ENCODE results near the gene DACT3.

The DACT3 gene

DNA sequence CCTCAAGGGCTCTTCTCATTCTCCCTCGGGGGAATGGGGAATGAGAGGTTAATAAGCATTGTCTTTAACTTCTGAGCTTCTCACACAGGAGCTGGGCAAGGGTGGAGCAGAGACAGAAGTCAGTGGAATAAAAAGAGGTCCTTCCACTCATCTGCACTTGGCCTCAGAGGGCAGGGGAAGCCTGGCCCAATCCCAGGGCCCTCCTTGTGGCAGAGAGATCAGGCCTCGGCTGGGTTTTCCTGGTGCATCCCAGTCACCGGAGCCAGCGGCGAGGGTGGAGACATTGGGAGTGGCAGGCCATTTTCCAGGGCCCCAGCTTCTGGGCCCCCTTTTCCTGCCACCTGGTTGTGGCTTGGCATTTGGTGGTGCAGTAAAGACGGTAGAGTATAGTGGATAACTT, 49.2 kb downstream of the DACT3 start:
- no peak overlapping the region for H3K4me3 ChIP-seq (replicated peaks in 1 of 2; ENCODE audit: low read depth in 2 of 2, low read length in 2 of 2)
- TF ChIP-seq, protein P1, sequence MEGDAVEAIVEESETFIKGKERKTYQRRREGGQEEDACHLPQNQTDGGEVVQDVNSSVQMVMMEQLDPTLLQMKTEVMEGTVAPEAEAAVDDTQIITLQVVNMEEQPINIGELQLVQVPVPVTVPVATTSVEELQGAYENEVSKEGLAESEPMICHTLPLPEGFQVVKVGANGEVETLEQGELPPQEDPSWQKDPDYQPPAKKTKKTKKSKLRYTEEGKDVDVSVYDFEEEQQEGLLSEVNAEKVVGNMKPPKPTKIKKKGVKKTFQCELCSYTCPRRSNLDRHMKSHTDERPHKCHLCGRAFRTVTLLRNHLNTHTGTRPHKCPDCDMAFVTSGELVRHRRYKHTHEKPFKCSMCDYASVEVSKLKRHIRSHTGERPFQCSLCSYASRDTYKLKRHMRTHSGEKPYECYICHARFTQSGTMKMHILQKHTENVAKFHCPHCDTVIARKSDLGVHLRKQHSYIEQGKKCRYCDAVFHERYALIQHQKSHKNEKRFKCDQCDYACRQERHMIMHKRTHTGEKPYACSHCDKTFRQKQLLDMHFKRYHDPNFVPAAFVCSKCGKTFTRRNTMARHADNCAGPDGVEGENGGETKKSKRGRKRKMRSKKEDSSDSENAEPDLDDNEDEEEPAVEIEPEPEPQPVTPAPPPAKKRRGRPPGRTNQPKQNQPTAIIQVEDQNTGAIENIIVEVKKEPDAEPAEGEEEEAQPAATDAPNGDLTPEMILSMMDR (IDR thresholded peaks at IDR 0.05; ENCODE audit: low read depth, low read length), result no peak
- no peak for DNase-seq (ENCODE audit: low read depth in 2 of 2)

- TF ChIP-seq, protein P1 (IDR thresholded peaks at IDR 0.05; ENCODE audit: low read depth, low read length), result no peak
- DNase-seq (ENCODE audit: low read depth in 2 of 2), result no peak
- no peak overlapping the region for H3K4me3 ChIP-seq (replicated peaks in 1 of 2; ENCODE audit: low read depth in 2 of 2, low read length in 2 of 2)
These were observed 49.9 kb downstream of the DACT3 start for GRCh38 chr19:46610851-46611770.

DNA sequence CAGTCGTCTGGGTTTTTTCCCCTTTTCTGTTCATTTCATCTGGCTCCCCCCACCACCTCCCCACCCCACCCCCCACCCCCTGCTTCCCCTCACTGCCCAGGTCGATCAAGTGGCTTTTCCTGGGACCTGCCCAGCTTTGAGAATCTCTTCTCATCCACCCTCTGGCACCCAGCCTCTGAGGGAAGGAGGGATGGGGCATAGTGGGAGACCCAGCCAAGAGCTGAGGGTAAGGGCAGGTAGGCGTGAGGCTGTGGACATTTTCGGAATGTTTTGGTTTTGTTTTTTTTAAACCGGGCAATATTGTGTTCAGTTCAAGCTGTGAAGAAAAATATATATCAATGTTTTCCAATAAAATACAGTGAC, 50.6 kb downstream of the DACT3 start:
- TF ChIP-seq, protein P1 (IDR thresholded peaks at IDR 0.05; ENCODE audit: low read depth, low read length), result no peak
- DNase-seq (ENCODE audit: low read depth in 2 of 2), result no peak
- no peak overlapping the region for H3K4me3 ChIP-seq (replicated peaks in 1 of 2; ENCODE audit: low read depth in 2 of 2, low read length in 2 of 2)

DNA sequence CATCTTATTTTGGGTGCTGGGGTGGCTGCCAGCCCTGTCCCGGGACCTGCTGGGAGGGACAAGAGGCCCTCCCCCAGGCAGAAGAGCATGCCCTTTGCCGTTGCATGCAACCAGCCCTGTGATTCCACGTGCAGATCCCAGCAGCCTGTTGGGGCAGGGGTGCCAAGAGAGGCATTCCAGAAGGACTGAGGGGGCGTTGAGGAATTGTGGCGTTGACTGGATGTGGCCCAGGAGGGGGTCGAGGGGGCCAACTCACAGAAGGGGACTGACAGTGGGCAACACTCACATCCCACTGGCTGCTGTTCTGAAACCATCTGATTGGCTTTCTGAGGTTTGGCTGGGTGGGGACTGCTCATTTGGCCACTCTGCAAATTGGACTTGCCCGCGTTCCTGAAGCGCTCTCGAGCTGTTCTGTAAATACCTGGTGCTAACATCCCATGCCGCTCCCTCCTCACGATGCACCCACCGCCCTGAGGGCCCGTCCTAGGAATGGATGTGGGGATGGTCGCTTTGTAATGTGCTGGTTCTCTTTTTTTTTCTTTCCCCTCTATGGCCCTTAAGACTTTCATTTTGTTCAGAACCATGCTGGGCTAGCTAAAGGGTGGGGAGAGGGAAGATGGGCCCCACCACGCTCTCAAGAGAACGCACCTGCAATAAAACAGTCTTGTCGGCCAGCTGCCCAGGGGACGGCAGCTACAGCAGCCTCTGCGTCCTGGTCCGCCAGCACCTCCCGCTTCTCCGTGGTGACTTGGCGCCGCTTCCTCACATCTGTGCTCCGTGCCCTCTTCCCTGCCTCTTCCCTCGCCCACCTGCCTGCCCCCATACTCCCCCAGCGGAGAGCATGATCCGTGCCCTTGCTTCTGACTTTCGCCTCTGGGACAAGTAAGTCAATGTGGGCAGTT, 51.2 kb downstream of the DACT3 start:
- DNase-seq (ENCODE audit: low read depth in 2 of 2), result no peak
- TF ChIP-seq, protein P1 (IDR thresholded peaks at IDR 0.05; ENCODE audit: low read depth, low read length), result no peak
- no peak overlapping the region for H3K4me3 ChIP-seq (replicated peaks in 1 of 2; ENCODE audit: low read depth in 2 of 2, low read length in 2 of 2)

DNA sequence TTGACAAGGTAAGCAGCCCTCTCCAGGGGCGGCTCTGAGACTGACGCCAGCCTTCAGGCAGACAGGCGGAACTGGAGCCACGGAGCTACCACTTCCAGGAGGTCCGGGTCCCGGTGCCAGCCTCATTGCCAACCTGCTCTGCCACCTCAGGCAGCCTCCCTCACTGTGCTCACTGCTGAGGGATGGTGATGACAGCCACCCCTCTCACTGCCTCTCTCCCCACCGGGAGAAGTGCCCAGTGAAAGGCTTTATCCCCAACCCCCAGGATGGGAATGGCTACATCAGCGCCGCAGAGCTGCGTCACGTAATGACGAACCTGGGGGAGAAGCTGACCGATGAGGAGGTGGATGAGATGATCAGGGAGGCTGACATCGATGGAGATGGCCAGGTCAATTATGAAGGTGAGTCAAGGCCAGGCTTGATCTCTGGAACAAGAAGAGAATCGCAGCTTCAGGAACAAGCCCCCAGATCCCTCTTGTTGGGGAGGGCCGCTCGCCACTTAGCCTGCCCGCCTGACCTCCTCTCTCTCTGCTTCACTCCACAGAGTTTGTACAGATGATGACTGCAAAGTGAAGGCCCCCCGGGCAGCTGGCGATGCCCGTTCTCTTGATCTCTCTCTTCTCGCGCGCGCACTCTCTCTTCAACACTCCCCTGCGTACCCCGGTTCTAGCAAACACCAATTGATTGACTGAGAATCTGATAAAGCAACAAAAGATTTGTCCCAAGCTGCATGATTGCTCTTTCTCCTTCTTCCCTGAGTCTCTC, 52.2 kb downstream of the DACT3 start:
- H3K4me3 ChIP-seq (replicated peaks in 1 of 2; ENCODE audit: low read depth in 2 of 2, low read length in 2 of 2), result no peak overlapping the region
- TF ChIP-seq, protein P1 (IDR thresholded peaks at IDR 0.05; ENCODE audit: low read depth, low read length), result no peak
- DNase-seq (ENCODE audit: low read depth in 2 of 2), result no peak

DNA sequence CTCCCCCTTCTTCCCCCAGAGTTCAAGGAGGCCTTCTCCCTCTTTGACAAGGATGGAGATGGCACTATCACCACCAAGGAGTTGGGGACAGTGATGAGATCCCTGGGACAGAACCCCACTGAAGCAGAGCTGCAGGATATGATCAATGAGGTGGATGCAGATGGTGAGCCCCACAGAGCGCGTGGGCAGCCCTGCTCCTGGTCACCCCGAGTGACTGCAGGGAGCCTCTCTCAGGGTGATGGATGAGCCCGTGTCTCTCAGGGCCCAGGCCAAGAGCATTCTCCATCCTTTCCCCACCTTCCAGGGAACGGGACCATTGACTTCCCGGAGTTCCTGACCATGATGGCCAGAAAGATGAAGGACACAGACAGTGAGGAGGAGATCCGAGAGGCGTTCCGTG, 52.8 kb downstream of the DACT3 start:
- no peak for DNase-seq (ENCODE audit: low read depth in 2 of 2)
- TF ChIP-seq, protein P1 (IDR thresholded peaks at IDR 0.05; ENCODE audit: low read depth, low read length), result no peak
- no peak overlapping the region for H3K4me3 ChIP-seq (replicated peaks in 1 of 2; ENCODE audit: low read depth in 2 of 2, low read length in 2 of 2)

Data from cardiac fibroblast (primary cell).